Endothelial cell of umbilical vein (primary cell): ENCODE results near the gene NBPF9. TPM values are rescaled to one million over a fixed set of nuclear protein-coding genes. Genes with fewer than 3 reads are reported as not detected.
"Not testable (repeated sequence)": the region's sequence is repeated elsewhere in the genome, so short reads cannot be mapped to it uniquely, and the experiment has no call there.

Experiments
- BruUV-seq: library from RNA; stranded (reverse); fragments of 400-500 nt; replicated peaks from 2 replicates; lab custom pipeline; 2021; lab: Mats Ljungman, UMichigan
- CTCF ChIA-PET: fragments of 300-600, 350-600 bp; sonication (Branson Sonifier 250); formaldehyde crosslinking; loops from one replicate; lab custom pipeline; 2021; ENCODE audit warnings: antibody characterized with exemption, inconsistent platforms; lab: Charles Lee
- POLR2A ChIA-PET: fragments of 300-600, 350-600 bp; sonication (Branson Sonifier 250); formaldehyde crosslinking; loops from one replicate; lab custom pipeline; 2021; ENCODE audit warnings: antibody characterized with exemption, inconsistent platforms; lab: Charles Lee
- DNase-seq: peaks from one replicate; pipeline ENCODE4 v3.0.0-alpha.2; 2011; ENCODE audit warnings: low read depth, low spot score
- FAIRE-seq: peaks from 2 replicates; lab custom pipeline; 2011; peaks lifted over from hg19 to GRCh38; lab: Jason Lieb, UNC
- H2AFZ ChIP-seq: 2 replicates; pipeline ENCODE4 v1.6.0; 2012; ENCODE audit warnings: low read depth, low read length, control low read depth, inconsistent platforms
- H3K27ac ChIP-seq: 2 replicates; pipeline ENCODE4 v1.5.1; 2011; ENCODE audit warnings: low read depth, mild to moderate bottlenecking, control low read depth, low read length, moderate library complexity; ENCODE audit not compliant: insufficient read depth
- H3K27me3 ChIP-seq, 2 experiments: 2 replicates each; pipeline versions ENCODE4 v1.6.0 to v1.6.1; 2011; ENCODE audit warnings: low read length in 2 of 2, mixed read lengths in 1 of 2; ENCODE audit not compliant: control insufficient read depth in 2 of 2, insufficient read depth in 2 of 2
- H3K36me3 ChIP-seq, 2 experiments: 2 replicates in 1 of 2; 3 replicates in 1 of 2; pipeline ENCODE4 v1.5.1; 2011; ENCODE audit warnings: low read length in 2 of 2, mild to moderate bottlenecking in 1 of 2, moderate library complexity in 1 of 2; ENCODE audit not compliant: control insufficient read depth in 2 of 2, insufficient read depth in 2 of 2; ENCODE audit errors: extremely low read depth in 1 of 2
- H3K4me1 ChIP-seq: 3 replicates; pipeline ENCODE4 v1.5.1; 2011; ENCODE audit warnings: mild to moderate bottlenecking, low read length; ENCODE audit not compliant: control insufficient read depth, insufficient read depth; ENCODE audit errors: extremely low read depth
- H3K4me2 ChIP-seq: 2 replicates; pipeline ENCODE4 v1.6.1; 2011; ENCODE audit warnings: low read length, control low read depth, mixed read lengths; ENCODE audit not compliant: insufficient read depth
- H3K4me3 ChIP-seq, 3 experiments: fragments of 200-600 bp in 1 of 3; sonication (generic), shearing (Covaris generic) in 1 of 3; replicated peaks in 1 of 3; 2 replicates each; pipeline ENCODE4 v1.5.1; 2011 to 2016; ENCODE audit warnings: control low read depth in 3 of 3, low read length in 3 of 3, mild to moderate bottlenecking in 2 of 3, inconsistent platforms in 1 of 3, low read depth in 1 of 3, moderate library complexity in 1 of 3; ENCODE audit not compliant: insufficient read depth in 1 of 3
- H3K79me2 ChIP-seq: 2 replicates; pipeline ENCODE4 v1.6.0; 2012; ENCODE audit warnings: low read length, inconsistent platforms; ENCODE audit not compliant: control insufficient read depth, insufficient read depth
- H3K9ac ChIP-seq: replicated peaks from 2 replicates; pipeline ENCODE3; 2011; ENCODE audit warnings: low read length, control low read depth; ENCODE audit not compliant: insufficient read depth; ENCODE audit errors: extremely low read depth
- H3K9me1 ChIP-seq: replicated peaks from 3 replicates; pipeline ENCODE4 v1.6.0; 2011; ENCODE audit warnings: mild to moderate bottlenecking, low read length; ENCODE audit not compliant: control insufficient read depth, insufficient read depth; ENCODE audit errors: extremely low read depth
- H3K9me3 ChIP-seq: replicated peaks from 2 replicates; pipeline ENCODE4 v1.5.1; 2012; ENCODE audit warnings: low read length, inconsistent platforms; ENCODE audit not compliant: control insufficient read depth, insufficient read depth
- H4K20me1 ChIP-seq: replicated peaks from 2 replicates; pipeline ENCODE3; 2011; ENCODE audit warnings: mild to moderate bottlenecking, low read length; ENCODE audit not compliant: control insufficient read depth, insufficient read depth; ENCODE audit errors: extremely low read depth
- dilution Hi-C: fragments of 300-500 bp; cut with MboI; formaldehyde crosslinking; loops from one replicate; pipeline ENCODE4 v1.15.0; 2019; ENCODE audit warnings: low sequenced_read_pairs; ENCODE audit not compliant: extremely low pct_ligation_motif_present
- intact Hi-C: fragments of 100-400 bp; cut with micrococcal nuclease; formaldehyde crosslinking; loops from one replicate; pipeline ENCODE4 v1.10.0; 2022
- polyA plus RNA-seq, 4 experiments: library from polyadenylated mRNA; depleted of rRNA in 3 of 4; stranded (reverse) in 3 of 4; unstranded in 1 of 4; fragments of >200 nt; gene quantifications; 2 replicates each; pipeline versions ENCODE4 v1.2.1 to v1.2.3, GENCODE V29; 2011 to 2012; ENCODE audit warnings: missing spikeins in 1 of 4
- total RNA-seq: library from RNA; stranded (reverse); gene quantifications from 2 replicates; pipeline ENCODE4 v1.2.3, GENCODE V29; 2021

NBPF9 gene
- total and polyA plus RNA-seq, 2 donors (not counting 3 experiments of a cell fraction or from before 2014, with no cell fraction given): 16.2 to 27.1 TPM

DNA sequence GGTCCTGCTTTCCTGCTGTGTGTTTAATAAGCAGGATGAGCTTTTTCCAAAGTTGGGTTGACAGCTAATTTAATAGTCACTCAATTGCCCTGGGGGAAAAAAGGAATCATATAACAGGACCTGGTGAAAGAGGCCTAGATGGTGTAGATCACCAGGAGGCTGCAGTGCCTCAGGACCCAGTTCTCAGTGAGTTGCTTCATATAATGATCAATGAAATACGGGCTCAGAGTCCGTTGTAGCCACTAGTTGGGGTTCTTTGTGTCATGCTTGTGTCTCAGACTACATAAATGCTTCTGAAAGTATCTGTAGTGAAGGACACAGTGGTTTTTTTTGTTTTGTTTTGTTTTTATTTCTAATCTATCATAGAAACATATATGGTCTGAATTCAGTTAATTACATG, 94.6 kb downstream of the NBPF9 start:
- H3K79me2 ChIP-seq, H4K20me1 ChIP-seq, H3K27ac ChIP-seq, H3K4me1 ChIP-seq, H3K27me3 ChIP-seq, CTCF ChIA-PET, H3K9me3 ChIP-seq, DNase-seq, H3K9me1 ChIP-seq, POLR2A ChIA-PET, FAIRE-seq, H3K4me3 ChIP-seq, H2AFZ ChIP-seq, intact Hi-C loops, H3K36me3 ChIP-seq, BruUV-seq, dilution Hi-C loops, H3K9ac ChIP-seq, H3K4me2 ChIP-seq: not testable (repeated sequence)

DNA sequence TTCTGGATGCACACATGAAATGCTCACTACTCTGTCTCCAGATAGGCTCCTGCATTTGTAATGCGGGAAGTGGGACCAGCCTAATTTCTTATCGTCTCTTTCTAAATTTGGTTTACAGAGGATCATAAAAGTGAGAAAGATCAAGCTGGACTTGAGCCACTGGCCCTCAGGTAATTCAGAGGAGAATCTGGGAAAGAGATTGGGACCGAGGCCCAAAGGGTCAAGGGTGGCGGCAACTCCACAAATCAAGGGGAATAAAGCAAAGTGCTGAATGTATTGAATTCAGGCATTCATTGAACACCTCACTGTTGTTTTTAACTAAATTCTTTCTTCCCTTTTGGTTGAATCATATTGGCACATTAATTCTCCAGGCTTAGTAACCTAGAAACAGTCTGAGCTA, 95.0 kb downstream of the NBPF9 start:
- FAIRE-seq, H4K20me1 ChIP-seq, DNase-seq, H3K4me2 ChIP-seq, H2AFZ ChIP-seq, H3K27ac ChIP-seq, H3K4me1 ChIP-seq, POLR2A ChIA-PET, H3K9me1 ChIP-seq, H3K79me2 ChIP-seq, H3K9ac ChIP-seq, intact Hi-C loops, H3K9me3 ChIP-seq, dilution Hi-C loops, H3K36me3 ChIP-seq, H3K4me3 ChIP-seq, CTCF ChIA-PET, H3K27me3 ChIP-seq, BruUV-seq: not testable (repeated sequence)
